Measurements from ENCODE around the gene TLCD2. TPM values are rescaled to one million over a fixed set of nuclear protein-coding genes. Genes with fewer than 3 reads are reported as not detected.

The TLCD2 gene
- total and polyA plus RNA-seq, 2 of the 13 experiments (the other 11 are each of a cell fraction or from before 2014, with no cell fraction given) = 0.90 to 1.1 TPM

DNA sequence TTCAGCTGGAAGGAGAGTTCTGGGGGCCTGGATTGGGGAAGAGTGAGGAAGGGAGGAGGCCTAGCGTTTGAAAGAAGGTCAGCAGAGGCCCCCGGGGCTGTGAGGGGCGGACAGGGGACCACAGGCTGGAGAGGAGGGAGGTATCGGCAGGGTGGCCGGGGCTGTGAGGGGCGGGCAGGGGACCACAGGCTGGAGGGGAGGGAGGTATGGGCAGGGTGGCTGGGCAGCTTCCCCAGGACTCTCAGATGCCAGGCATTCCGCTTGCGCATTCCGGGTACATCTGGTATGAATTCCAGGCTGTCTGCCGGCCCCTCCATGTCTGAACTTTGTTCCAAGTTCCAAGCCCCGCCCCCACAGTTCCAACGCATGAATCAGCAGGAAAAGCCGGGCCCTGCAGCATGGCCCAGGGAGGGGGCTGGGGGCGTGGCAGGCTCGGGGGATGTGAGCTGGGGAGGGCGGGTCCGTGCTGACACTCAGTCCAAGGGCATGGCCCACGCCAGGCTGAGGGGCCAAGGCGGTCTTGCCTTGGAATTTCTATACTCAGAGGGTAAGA is 4.3 kb upstream of the TLCD2 start (continued):
- TF ChIP-seq, protein P1, sequence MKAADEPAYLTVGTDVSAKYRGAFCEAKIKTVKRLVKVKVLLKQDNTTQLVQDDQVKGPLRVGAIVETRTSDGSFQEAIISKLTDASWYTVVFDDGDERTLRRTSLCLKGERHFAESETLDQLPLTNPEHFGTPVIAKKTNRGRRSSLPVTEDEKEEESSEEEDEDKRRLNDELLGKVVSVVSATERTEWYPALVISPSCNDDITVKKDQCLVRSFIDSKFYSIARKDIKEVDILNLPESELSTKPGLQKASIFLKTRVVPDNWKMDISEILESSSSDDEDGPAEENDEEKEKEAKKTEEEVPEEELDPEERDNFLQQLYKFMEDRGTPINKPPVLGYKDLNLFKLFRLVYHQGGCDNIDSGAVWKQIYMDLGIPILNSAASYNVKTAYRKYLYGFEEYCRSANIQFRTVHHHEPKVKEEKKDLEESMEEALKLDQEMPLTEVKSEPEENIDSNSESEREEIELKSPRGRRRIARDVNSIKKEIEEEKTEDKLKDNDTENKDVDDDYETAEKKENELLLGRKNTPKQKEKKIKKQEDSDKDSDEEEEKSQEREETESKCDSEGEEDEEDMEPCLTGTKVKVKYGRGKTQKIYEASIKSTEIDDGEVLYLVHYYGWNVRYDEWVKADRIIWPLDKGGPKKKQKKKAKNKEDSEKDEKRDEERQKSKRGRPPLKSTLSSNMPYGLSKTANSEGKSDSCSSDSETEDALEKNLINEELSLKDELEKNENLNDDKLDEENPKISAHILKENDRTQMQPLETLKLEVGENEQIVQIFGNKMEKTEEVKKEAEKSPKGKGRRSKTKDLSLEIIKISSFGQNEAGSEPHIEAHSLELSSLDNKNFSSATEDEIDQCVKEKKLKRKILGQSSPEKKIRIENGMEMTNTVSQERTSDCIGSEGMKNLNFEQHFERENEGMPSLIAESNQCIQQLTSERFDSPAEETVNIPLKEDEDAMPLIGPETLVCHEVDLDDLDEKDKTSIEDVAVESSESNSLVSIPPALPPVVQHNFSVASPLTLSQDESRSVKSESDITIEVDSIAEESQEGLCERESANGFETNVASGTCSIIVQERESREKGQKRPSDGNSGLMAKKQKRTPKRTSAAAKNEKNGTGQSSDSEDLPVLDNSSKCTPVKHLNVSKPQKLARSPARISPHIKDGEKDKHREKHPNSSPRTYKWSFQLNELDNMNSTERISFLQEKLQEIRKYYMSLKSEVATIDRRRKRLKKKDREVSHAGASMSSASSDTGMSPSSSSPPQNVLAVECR (CRISPR knock-in tag; IDR thresholded peaks at IDR 0.05; ENCODE audit: borderline replicate concordance) = peak; percentile 89

DNA sequence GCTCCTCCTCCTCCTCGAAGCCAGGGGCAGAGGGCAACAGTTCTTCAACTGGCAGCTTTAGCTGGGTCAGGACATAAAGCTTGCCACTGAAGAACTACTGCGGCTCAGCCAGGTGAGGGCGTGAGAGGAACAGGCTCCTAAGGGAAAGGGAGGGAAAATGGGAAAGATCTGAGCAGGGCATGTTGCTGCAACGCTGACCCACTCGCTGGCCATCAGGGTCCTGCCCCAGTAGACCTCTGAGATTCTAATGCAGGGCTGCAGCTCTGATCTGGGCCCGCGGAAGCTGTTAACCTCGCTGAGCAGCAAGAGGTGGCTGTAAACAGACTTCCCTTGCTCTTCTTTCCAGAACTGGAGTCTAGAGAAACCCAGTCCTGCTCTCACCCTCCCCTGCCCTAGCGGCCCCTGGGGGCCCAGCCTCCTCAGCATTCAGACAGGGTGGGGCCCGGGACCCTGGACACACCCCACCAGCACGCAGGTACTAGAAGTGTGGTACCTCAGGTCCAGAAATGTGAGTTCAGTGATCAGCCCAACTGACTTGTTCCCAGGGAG is 3.8 kb upstream of the TLCD2 start:
- Histone ChIP-seq H2AFZ (ENCODE audit: low read length) (no peak overlapping the region), H3K4me2 (ENCODE audit: low read depth, low read length) (peak overlapping the region; percentile 85), H3K9ac (ENCODE audit: insufficient read depth, low read depth, low read length) (peak overlapping the region; percentile 64), H3K4me1 (ENCODE audit: insufficient read depth, low read length) (peaks cover 44% of the 10 kb centered on the region), H3K9me3 (ENCODE audit: low read length) (no peaks in the 10 kb centered on the region), H3K36me3 (replicated peaks in 1 of 2; ENCODE audit: control insufficient read depth in 1 of 2, insufficient read depth in 2 of 2, low read length in 2 of 2) (peaks cover 6 to 19% of the 10 kb centered on the region in 2 experiments), H3K79me2 (ENCODE audit: insufficient read depth, low read length) (peaks cover 12% of the 10 kb centered on the region), H4K20me1 (ENCODE audit: insufficient read depth, low read length) (peaks cover 10% of the 10 kb centered on the region), H3K4me3 (replicated peaks in 1 of 3; ENCODE audit: insufficient read depth in 1 of 3, low read depth in 2 of 3, low read length in 3 of 3) (peak overlapping the region; percentile 54 to 86 (median 58)), H3K27me3 (ENCODE audit: control insufficient read depth in 1 of 2, insufficient read depth in 2 of 2, low read length in 2 of 2) (no peaks in the 10 kb centered on the region; a peak in 1 of 5 replicates), H3K27ac (ENCODE audit: extremely low read length, insufficient read depth, low read length) (peak overlapping the region; percentile 95)
- in situ Hi-C loops (cut with HindIII; ENCODE audit: extremely low pct_ligation_motif_present, low pct_unique_long_range_greater_than_20kb) (loop anchor here (25.0 kb wide), 1 partner anchor 323 kb away; the partner anchor contains the start of genes DPH1, OVCA2 and RTN4RL1), intact Hi-C loops (cut with micrococcal nuclease; ENCODE audit: unreplicated experiment) (loop anchor here (1.0 to 10.0 kb wide), 3 partner anchors 45 to 151 kb away; no protein-coding TSS in a partner anchor)
- ATAC-seq = no peak
- FAIRE-seq = peak; percentile 92
- ChIA-PET CTCF (ENCODE audit: low intra/inter-chr PET ratio, low total read pairs) (interaction anchor here (1.8 to 2.0 kb wide), 2 partner anchors 70 to 151 kb away, joined by 7 to 11 read pairs; no protein-coding TSS in a partner anchor), POLR2A (interaction anchor here (0.6 to 17.5 kb wide), 20 partner anchors 11 to 116 kb away, joined by 3 to 480 read pairs (median 10); partner anchors contain the start of genes PRPF8, RILP, RPA1 and SERPINF1)
- DNase-seq (ENCODE audit: low spot score) = peak; percentile 75
- no TSS peak for BruUV-seq (replicated peaks)
- WGBS (ENCODE audit: low lambda C conversion rate) = 5% methylated on average over 8 of the region's 11 CpGs
- TF ChIP-seq ZNF737 (CRISPR knock-in tag; IDR thresholded peaks at IDR 0.05; ENCODE audit: borderline replicate concordance) (no peak), ZNF777 (CRISPR knock-in tag; IDR thresholded peaks at IDR 0.05) (no peak), RBFOX2 (IDR thresholded peaks at IDR 0.05; ENCODE audit: low read depth, low read length) (peak; percentile 45; the same call in 1 of the 2 replicates), TGIF2 (CRISPR knock-in tag; IDR thresholded peaks at IDR 0.05) (peak; percentile 15; the same call in 1 of the 2 replicates), HMG20B (CRISPR knock-in tag; conservative IDR thresholded peaks at IDR 0.05) (no peak), NFE2L2 (IDR thresholded peaks at IDR 0.05; ENCODE audit: low read length) (no peak), BORCS8-MEF2B (CRISPR knock-in tag; IDR thresholded peaks at IDR 0.05) (peak; percentile 46; the same call in 1 of the 2 replicates), PAX8 (CRISPR knock-in tag; IDR thresholded peaks at IDR 0.05; ENCODE audit: borderline replicate concordance) (no peak), ETV5 (CRISPR knock-in tag; IDR thresholded peaks at IDR 0.05; ENCODE audit: borderline replicate concordance) (no peak), MEIS1 (CRISPR knock-in tag; IDR thresholded peaks at IDR 0.05; ENCODE audit: borderline replicate concordance) (no peak), ZNF614 (CRISPR knock-in tag; IDR thresholded peaks at IDR 0.05; ENCODE audit: borderline replicate concordance) (peak; percentile 33; the same call in 1 of the 2 replicates), CHD2 (IDR thresholded peaks at IDR 0.05; ENCODE audit: low read depth, low read length) (no peak)
- TF ChIP-seq, protein P2, sequence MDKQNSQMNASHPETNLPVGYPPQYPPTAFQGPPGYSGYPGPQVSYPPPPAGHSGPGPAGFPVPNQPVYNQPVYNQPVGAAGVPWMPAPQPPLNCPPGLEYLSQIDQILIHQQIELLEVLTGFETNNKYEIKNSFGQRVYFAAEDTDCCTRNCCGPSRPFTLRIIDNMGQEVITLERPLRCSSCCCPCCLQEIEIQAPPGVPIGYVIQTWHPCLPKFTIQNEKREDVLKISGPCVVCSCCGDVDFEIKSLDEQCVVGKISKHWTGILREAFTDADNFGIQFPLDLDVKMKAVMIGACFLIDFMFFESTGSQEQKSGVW (CRISPR knock-in tag; IDR thresholded peaks at IDR 0.05; ENCODE audit: borderline replicate concordance) = no peak

Data from HepG2 (cell line).